Measurements from ENCODE around the gene HOXB7.
A peak's percentile ranks its signal among the peaks of the same experiment; 100 is the strongest.

HOXB7 gene

DNA sequence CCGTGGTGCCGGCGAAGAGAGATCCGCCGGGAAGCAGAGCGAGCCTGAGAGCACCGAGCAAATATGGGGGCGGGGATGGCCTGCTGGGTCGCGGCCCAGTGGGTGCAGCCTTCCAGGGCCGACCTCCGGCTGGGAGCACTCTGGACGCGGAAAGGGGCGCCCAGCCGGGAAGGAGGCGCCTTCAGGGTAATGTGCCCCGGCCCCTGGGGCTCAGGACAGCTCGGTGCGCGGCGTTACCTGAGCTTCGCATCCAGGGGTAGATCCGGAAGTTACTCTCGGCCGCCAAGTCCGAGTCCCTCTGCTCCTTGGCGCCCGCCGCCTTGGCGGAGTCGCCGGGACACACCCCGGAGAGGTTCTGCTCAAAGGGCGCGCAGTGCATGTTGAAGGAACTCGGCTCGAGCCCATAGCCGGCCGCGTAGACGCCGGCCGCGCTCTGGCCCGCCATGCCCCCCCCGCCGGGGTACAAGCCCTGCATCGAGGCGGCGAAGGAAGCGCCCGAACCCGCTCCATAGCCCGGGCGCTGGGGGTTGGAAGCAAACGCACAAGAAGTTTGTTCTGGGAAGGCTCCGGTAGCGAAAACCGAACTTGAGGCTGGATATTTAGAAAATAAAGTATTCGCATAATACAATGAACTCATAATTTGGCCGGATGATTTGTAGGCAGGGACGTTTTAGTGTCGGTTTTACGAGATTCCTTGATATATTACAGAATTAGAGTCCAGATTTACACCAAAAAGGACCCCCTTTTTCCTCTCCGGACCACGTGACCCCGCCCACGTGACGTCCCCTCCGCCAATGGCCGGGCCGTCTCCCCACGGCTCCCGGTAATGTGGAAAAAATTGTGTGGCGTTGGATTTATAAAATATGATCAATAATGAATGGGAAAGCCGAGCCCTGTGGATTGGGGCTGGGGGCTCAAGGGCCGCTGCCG is at the start of gene HOXB7:
TSS of gene HOXB7 (minus strand) at position 736 of the 930 bp plus-strand sequence. CDS start at position 637, 99 bp downstream.
- no peaks in the 10 kb centered on the region for H3K36me3 Mint-ChIP-seq

DNA sequence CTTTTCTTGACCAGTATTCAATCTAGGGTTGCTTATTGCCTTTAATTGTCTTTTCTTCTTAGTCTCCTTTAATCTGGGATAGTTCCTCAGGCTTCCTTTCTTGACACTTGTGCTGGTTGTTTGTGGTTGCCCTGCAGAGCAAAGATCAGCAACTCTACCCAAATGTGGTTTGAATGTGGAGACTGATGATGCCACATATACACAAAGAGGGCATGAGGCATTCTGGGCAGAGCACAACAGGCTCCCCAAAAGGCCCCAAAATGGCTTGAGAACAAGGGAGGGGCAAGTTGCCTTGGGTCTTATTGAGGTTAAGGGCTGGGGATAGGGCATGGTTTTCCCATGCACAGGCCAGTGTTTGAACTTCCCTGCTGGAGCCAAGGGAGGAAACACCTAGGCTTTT is 45.1 kb upstream of the HOXB7 start:
- Mint-ChIP-seq H3K9me3 (no peaks in the 10 kb centered on the region), H3K4me1 (peaks cover 7% of the 10 kb centered on the region), H3K27ac (no peak overlapping the region), H3K4me3 (no peak overlapping the region), H3K27me3 (no peaks in the 10 kb centered on the region), H3K36me3 (no peaks in the 10 kb centered on the region)
- ATAC-seq: no peak

More for the DNA sequence above, at the start of gene HOXB7:
- H3K4me3 Mint-ChIP-seq: peak within 1 kb of the TSS; percentile 88
- peak; percentile 63 for ATAC-seq
- H3K9me3 Mint-ChIP-seq: peaks cover 2% of the 10 kb centered on the region
- peaks cover 98% of the 10 kb centered on the region for H3K27me3 Mint-ChIP-seq
- H3K4me1 Mint-ChIP-seq: peaks cover 55% of the 10 kb centered on the region
- peak within 1 kb of the TSS; percentile 9 for H3K27ac Mint-ChIP-seq

DNA sequence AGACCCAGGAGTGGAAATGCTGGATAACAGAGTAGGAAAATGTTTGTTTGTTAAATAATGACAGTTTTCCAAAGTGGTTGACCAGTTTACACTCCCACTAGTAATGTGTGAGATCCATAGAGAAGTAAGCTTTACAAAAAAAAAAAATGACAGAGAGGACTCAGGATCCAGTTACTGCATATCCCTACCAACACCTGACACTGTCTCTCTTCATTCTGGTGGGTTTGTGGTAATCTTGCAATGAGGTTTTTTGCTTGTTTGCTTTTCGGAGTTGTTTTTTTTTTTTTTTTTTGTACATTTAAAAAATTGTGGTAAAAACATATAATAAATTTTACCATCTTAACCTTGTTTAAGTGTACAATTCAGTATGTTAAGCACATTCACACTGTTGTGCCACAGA is 38.9 kb upstream of the HOXB7 start:
- H3K9me3 Mint-ChIP-seq: no peaks in the 10 kb centered on the region

GRCh38 chr17:48647963-48648245 is 37.1 kb upstream of the HOXB7 start:
- Mint-ChIP-seq H3K27me3 (peaks cover 63% of the 10 kb centered on the region), H3K4me1 (peaks cover 21% of the 10 kb centered on the region), H3K27ac (no peak overlapping the region), H3K9me3 (no peaks in the 10 kb centered on the region), H3K36me3 (no peaks in the 10 kb centered on the region), H3K4me3 (peak overlapping the region; percentile 80)
- ATAC-seq: no peak

More for the DNA sequence above, 38.9 kb upstream of the HOXB7 start:
- H3K27me3 Mint-ChIP-seq: peaks cover 46% of the 10 kb centered on the region
- no peak overlapping the region for H3K4me3 Mint-ChIP-seq
- H3K4me1 Mint-ChIP-seq: peaks cover 21% of the 10 kb centered on the region
- no peaks in the 10 kb centered on the region for H3K36me3 Mint-ChIP-seq
- no peak for ATAC-seq
- H3K27ac Mint-ChIP-seq: no peak overlapping the region

- peak overlapping the region; percentile 54 for H3K27ac Mint-ChIP-seq
- H3K27me3 Mint-ChIP-seq: peaks cover 69% of the 10 kb centered on the region
- peaks cover 20% of the 10 kb centered on the region for H3K4me1 Mint-ChIP-seq
- ATAC-seq: peak; percentile 35
- no peaks in the 10 kb centered on the region for H3K9me3 Mint-ChIP-seq
- H3K4me3 Mint-ChIP-seq: peak overlapping the region; percentile 80
- H3K36me3 Mint-ChIP-seq: no peaks in the 10 kb centered on the region
Observed at GRCh38 chr17:48647103-48647962, 36.5 kb upstream of the HOXB7 start.

DNA sequence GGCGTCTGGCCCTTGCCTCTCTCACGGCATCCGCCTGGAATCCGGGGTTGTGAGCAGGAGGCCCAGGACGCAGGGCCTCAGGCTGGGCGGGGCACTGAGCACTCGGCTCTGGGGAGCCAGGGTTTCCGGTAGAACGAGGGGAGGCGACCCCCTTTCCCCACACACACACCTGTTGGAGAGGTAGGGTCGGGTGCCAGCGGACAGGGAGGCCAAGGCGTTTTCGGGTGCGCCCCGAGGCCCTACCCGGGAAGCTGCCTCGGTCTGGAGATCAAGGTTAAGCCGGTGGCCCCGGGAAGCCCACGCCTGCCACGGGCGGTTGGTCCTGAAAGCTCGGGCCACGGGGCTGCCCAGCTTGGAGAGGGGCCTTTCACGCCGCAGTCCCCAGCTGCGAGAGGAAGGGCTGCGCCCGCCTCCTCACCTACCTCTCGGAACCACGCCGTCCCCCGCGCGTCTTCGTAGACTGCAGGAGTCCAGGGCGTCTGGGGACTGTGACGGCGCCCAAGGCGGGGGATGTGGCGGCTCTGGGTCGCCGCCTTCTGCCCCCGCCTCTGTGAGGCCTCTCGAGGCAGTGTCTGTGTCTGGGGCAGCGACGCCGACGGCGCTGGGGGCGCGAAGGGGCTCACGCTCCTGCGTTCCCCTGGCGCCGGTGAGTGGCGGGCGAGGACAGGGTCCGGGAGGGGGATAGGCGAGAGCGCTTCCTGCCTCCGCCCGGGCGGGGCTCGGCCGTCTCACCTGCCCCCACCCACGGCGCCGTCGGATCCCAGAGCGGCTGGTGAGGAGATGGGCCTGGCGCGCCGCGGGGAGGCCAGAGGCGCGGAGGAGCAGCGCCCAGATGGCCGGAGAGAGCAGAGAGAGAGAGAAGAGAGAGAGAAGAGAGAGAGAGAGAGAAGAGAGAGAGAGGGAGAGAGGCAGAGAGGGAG is 35.6 kb upstream of the HOXB7 start:
- Mint-ChIP-seq H3K27me3 (peaks cover 77% of the 10 kb centered on the region), H3K27ac (peak overlapping the region; percentile 54), H3K9me3 (no peaks in the 10 kb centered on the region), H3K4me1 (peaks cover 21% of the 10 kb centered on the region), H3K36me3 (no peaks in the 10 kb centered on the region), H3K4me3 (peak overlapping the region; percentile 80)
- peak; percentile 62 for ATAC-seq

DNA sequence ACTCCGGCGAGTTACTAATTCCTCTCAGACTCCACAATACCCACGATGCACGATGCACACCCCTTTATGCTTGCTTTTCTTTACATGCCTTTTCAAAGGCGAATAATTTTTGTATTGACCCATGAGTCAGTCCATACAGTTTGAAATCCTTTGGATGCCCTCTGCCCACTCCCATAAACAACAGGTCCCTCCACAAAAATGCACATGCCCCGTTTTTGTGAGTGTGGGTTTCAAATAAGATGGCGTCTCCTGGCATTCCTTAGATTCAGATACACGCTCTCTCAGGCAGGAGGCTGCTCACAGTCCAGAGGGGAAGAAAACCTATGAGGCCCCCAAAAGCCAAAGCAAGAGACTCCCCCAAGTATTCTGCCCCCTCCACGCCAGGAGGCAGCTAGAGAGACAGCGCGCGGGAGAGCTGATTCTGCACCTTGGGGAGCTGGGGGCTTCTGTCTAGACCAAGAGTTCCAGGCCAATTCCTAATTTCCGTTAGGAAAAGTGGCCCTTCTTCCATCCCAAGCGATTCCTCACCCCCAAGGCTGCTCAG is 34.9 kb upstream of the HOXB7 start:
- ATAC-seq: no peak
- no peaks in the 10 kb centered on the region for H3K9me3 Mint-ChIP-seq
- H3K4me1 Mint-ChIP-seq: peaks cover 25% of the 10 kb centered on the region
- peaks cover 83% of the 10 kb centered on the region for H3K27me3 Mint-ChIP-seq
- no peak overlapping the region for H3K27ac Mint-ChIP-seq
- H3K36me3 Mint-ChIP-seq: no peaks in the 10 kb centered on the region
- peak overlapping the region; percentile 80 for H3K4me3 Mint-ChIP-seq

DNA sequence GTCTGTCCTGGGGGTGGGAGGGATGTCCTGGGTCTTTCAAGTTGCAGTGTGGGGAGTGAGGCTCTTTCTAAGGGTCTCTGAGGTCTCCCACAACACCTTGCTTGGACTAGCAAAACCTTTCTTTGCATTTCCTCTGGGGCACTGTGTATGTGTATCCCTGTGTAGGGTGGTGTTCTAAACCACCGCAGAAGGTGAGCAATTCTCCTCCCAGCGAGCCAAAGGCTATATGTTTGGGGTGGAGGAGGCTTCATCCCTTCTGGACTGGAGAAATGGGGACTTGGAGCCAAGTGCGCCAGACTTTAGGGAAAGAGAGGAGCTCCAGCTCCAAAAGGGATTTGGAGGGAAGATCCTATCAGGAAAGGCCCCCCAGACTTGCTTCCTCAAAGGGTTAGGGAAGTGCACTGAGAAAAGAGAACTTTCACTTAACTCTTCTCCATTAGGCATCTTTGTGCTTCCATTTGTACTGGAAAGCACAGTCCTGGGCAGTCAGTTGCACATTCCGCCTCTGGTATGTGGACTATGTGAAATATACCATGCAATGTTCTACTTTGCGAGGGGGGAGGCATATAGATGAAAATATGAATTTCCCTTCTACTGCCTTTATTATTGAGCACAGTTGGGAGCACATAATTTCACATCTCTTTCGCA is 34.2 kb upstream of the HOXB7 start:
- H3K4me3 Mint-ChIP-seq: no peak overlapping the region
- no peaks in the 10 kb centered on the region for H3K9me3 Mint-ChIP-seq
- no peak for ATAC-seq
- H3K27ac Mint-ChIP-seq: no peak overlapping the region
- peaks cover 81% of the 10 kb centered on the region for H3K27me3 Mint-ChIP-seq
- H3K4me1 Mint-ChIP-seq: peaks cover 25% of the 10 kb centered on the region
- no peaks in the 10 kb centered on the region for H3K36me3 Mint-ChIP-seq

- Mint-ChIP-seq H3K4me3 (no peak overlapping the region), H3K27me3 (peaks cover 84% of the 10 kb centered on the region), H3K36me3 (no peaks in the 10 kb centered on the region), H3K27ac (no peak overlapping the region), H3K9me3 (no peaks in the 10 kb centered on the region), H3K4me1 (peaks cover 25% of the 10 kb centered on the region)
- no peak for ATAC-seq
Observed at GRCh38 chr17:48644159-48644558, 33.3 kb upstream of the HOXB7 start.

DNA sequence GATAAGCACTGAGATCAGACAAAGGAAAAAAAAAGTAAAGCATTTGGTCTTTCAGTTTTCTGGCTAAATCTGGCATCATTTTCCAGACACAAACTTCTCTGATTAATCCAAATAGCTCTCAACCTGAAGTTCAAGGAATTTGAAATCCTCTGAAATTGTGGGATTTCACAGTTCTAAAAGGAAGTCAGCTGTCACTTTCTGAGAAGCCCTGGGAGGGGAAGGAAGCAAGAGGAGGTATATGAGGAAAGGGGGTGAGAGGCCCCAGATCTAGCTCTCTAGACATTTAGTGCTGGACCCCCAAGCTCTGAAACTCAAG is 32.8 kb upstream of the HOXB7 start:
- Mint-ChIP-seq H3K36me3 (no peaks in the 10 kb centered on the region), H3K4me3 (no peak overlapping the region), H3K9me3 (no peaks in the 10 kb centered on the region), H3K4me1 (peaks cover 25% of the 10 kb centered on the region), H3K27me3 (peaks cover 88% of the 10 kb centered on the region), H3K27ac (no peak overlapping the region)
- no peak for ATAC-seq

DNA sequence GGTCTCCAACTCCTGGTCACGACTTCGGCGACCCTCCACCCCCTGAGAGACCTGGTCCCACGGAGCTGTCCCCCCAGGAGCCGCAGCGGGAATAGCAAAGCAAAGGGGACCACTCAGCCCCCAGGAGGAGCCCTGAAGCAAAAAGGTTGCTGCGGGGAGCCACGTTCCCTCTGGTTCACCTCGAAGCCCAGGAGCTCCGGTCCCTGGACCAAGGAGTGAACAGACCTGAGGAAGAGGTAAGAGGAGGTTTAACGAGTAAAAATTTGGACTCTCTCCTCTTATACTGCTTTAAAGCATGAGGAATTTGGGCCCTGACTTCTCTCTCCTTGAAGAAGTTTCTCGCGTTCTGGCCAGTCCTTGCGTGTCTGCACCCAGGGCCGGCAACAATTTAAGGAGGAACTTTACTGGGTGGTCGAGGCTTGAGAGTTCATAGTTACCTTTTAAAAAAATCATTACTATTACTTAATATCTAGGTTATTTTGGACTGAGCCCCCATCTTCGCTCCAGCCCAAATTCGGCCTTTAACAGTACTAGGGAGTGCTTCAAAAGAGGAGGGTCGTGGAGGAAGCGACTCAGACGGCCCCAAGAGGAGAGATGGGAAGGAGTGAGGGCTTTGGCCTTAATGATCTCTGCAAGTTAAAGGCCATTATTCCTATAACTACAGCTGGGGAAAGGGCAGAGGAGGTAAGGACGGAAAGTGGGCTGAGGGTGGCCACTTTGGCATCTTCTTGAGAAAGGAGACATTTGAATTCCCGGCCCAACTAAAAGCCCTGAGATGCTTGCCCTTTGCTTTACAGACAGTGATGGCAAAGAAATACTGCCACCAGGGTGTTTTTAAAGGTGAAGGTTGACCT is 32.3 kb upstream of the HOXB7 start:
- Mint-ChIP-seq H3K27me3 (peaks cover 88% of the 10 kb centered on the region), H3K4me1 (peaks cover 25% of the 10 kb centered on the region), H3K9me3 (no peaks in the 10 kb centered on the region), H3K4me3 (no peak overlapping the region), H3K36me3 (no peaks in the 10 kb centered on the region), H3K27ac (no peak overlapping the region)
- ATAC-seq: no peak

DNA sequence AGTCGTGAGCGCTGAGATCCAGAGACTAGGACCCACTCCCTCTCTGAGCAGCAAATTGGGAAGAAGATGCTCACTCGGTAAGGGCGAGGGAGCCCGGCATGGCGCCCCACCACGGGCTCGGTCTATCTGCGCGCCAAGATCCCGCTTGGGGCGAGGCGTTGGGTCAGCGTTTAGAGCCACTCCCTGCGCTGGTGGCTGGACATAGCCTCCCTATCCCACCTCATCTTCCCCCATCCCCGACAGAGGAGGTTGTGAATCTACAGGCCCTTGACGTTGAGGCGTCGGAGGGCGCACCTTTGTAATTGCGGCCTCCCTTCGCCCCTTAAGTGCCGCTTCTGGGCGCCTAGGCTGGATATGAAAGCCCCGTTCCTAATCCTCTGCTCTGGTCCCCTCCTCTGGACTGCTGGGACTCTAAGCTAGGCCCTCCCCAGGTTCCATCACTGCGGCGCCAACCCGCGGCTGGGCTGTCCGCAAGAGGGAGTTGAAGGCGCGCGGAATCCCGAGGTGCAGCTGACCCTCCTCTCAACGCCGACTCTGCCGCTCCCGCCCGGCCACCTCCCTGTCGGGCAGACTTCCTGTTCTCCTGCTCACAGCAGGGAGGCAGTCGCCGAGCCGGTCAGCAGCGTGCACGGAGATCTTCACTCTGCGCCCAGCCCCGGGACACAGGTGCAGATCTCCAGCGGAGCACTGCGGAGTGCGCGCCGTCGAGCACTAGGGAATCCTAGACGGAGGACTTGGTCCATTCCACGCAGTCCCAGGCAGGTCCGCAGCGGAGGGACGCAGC is 31.4 kb upstream of the HOXB7 start:
- no peak for ATAC-seq
- H3K27ac Mint-ChIP-seq: no peak overlapping the region
- peaks cover 24% of the 10 kb centered on the region for H3K4me1 Mint-ChIP-seq
- H3K9me3 Mint-ChIP-seq: no peaks in the 10 kb centered on the region
- no peaks in the 10 kb centered on the region for H3K36me3 Mint-ChIP-seq
- H3K4me3 Mint-ChIP-seq: no peak overlapping the region
- peaks cover 88% of the 10 kb centered on the region for H3K27me3 Mint-ChIP-seq

DNA sequence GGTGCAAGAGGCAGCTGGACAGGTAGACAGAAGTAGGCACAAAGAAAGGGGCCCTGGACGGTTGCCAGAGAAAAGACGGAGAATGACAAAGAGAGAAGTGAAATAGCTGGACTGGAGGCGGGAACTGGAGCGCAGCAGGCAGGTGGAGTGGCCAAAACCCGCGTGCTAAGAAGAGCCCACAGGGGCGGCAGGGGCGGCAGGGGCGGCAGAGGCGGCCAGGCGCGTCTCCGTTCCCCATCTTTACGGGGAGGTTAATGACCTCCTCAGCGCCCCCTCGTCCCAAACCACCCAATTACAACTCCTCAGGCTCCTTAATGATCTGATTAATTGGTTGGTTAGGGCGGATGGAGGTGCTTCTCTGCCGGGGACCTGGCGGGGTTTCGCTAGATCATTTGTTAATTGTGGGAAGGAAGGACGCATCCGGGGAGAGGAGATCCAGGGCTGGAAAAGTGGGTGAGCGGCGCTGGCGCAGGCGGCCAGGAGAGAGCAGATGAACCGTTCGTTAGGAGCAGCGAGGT is 30.8 kb upstream of the HOXB7 start:
- ATAC-seq: no peak
- Mint-ChIP-seq H3K27me3 (peaks cover 88% of the 10 kb centered on the region), H3K36me3 (no peaks in the 10 kb centered on the region), H3K4me1 (peaks cover 22% of the 10 kb centered on the region), H3K27ac (no peak overlapping the region), H3K4me3 (no peak overlapping the region), H3K9me3 (no peaks in the 10 kb centered on the region)

Measured in stimulated activated memory B cell treated with anti-CD40 and anti-IgM and Interleukin-4, amounts not matched to agents 10 μg/mL and 1 μg/mL and 100 μg/mL, for 72 hours (primary cell).